ENCODE data around the gene KIF26A. TPM values are rescaled to one million over a fixed set of nuclear protein-coding genes. Genes with fewer than 3 reads are reported as not detected.

Gene KIF26A
- total RNA-seq, 4 donors from 2014 or later: 2.1 to 6.1 (median 4.6) TPM

- DNase-seq (ENCODE audit: low spot score in 2 of 2): no peak
- 85% methylated on average over 2 of the region's 15 CpGs for WGBS
- Histone ChIP-seq H3K9me3 (no peaks in the 10 kb centered on the region), H3K36me3 (no peaks in the 10 kb centered on the region), H3K27me3 (no peaks in the 10 kb centered on the region), H3K4me3 (no peak overlapping the region), H3K27ac (no peak overlapping the region), H3K4me1 (peaks cover 4% of the 10 kb centered on the region)
- TF ChIP-seq, protein P1, sequence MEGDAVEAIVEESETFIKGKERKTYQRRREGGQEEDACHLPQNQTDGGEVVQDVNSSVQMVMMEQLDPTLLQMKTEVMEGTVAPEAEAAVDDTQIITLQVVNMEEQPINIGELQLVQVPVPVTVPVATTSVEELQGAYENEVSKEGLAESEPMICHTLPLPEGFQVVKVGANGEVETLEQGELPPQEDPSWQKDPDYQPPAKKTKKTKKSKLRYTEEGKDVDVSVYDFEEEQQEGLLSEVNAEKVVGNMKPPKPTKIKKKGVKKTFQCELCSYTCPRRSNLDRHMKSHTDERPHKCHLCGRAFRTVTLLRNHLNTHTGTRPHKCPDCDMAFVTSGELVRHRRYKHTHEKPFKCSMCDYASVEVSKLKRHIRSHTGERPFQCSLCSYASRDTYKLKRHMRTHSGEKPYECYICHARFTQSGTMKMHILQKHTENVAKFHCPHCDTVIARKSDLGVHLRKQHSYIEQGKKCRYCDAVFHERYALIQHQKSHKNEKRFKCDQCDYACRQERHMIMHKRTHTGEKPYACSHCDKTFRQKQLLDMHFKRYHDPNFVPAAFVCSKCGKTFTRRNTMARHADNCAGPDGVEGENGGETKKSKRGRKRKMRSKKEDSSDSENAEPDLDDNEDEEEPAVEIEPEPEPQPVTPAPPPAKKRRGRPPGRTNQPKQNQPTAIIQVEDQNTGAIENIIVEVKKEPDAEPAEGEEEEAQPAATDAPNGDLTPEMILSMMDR (IDR thresholded peaks at IDR 0.05): no peak
- no peak for TF ChIP-seq EP300 (IDR thresholded peaks at IDR 0.05)
Observed at GRCh38 chr14:104154246-104154645, 15.9 kb downstream of the KIF26A start.

DNA sequence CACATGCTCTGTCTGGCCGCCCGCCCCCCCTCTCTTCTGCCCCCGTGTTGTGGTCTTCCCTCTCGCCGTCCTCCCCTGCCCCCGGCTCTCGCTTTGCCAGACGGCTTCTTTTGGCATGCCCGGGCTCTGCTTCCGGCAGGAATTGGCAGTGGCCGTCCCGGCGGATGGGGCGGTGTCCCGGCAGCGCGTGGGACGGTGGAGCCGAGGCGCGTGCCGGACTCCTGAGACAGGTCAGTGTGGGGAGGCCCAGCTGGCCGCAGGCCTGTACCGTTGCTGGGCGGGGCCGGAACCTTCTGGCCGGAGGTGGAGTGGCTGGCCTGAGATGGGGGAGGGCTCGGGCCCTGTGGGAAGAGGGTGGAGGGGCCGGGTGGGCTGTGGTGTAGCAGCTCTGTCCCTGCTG is 17.1 kb downstream of the KIF26A start:
- no peak for TF ChIP-seq POLR2AphosphoS5 (IDR thresholded peaks at IDR 0.05)
- no peak for TF ChIP-seq EP300 (IDR thresholded peaks at IDR 0.05)
- TF ChIP-seq POLR2A (IDR thresholded peaks at IDR 0.05): no peak
- TF ChIP-seq, protein P1 (IDR thresholded peaks at IDR 0.05): no peak
- Histone ChIP-seq H3K4me1 (peaks cover under 1% of the 10 kb centered on the region), H3K27ac (no peak overlapping the region), H3K36me3 (no peaks in the 10 kb centered on the region), H3K9me3 (no peaks in the 10 kb centered on the region), H3K4me3 (no peak overlapping the region), H3K27me3 (no peaks in the 10 kb centered on the region)
- WGBS: 52% methylated on average over 20 of the region's 29 CpGs
- DNase-seq (ENCODE audit: low spot score in 2 of 2): no peak

GRCh38 chr14:104156142-104156541 is 17.8 kb downstream of the KIF26A start:
- Histone ChIP-seq H3K27ac (no peak overlapping the region), H3K27me3 (no peaks in the 10 kb centered on the region), H3K9me3 (no peaks in the 10 kb centered on the region), H3K4me3 (no peak overlapping the region), H3K36me3 (no peaks in the 10 kb centered on the region), H3K4me1 (no peaks in the 10 kb centered on the region)
- TF ChIP-seq, protein P1 (IDR thresholded peaks at IDR 0.05): no peak
- TF ChIP-seq EP300 (IDR thresholded peaks at IDR 0.05): no peak
- no peak for TF ChIP-seq POLR2AphosphoS5 (IDR thresholded peaks at IDR 0.05)
- TF ChIP-seq POLR2A (IDR thresholded peaks at IDR 0.05): no peak
- DNase-seq (ENCODE audit: low spot score in 2 of 2): no peak
- WGBS: 95% methylated on average over 5 of the region's 5 CpGs

DNA sequence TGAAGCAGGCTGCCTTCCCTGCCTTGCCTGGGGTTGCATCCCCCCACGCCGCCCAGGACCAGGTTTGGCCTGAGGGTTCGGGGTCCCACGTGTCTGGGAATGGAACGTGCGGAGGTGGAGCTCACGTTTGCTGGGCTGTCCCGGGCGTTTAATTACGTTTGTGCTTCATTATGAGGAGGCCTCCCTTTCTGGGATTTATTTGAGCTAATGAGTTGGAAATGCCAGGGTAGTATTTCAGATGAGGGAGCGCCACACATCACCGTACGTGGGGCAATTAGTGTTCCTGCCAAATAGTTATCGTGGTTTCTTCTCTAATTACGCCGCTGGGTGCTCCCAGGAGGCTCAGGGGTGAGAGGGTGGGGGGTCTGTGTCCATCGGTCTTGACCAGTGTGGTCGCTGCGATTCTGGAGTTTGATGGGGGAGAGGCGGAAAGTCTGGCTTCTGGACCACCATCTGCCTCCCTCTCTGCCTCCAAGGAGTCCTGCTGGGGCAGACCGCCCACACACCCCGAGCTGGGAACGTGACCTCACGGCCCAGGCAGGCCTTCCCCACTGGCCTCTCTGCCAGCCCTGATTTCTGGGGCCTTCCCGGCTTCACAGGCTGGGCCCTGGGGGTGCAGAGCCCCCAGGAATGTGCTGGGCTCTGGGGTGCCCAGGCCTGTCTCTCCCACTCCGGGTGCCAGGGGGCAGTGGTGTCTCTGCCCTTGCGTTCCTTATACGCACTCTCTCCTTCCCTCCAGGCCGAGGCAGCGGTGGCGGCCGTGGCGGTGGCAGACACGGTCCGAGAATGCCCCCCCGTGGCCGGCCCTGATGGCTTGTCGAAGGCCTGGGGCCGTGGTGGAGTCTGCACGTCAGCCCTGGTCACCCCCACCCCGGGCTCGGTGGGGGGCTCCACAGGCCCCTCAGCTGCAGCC is 18.9 kb downstream of the KIF26A start:
- DNase-seq (ENCODE audit: low spot score in 2 of 2): no peak
- TF ChIP-seq EP300 (IDR thresholded peaks at IDR 0.05): no peak
- TF ChIP-seq, protein P1 (IDR thresholded peaks at IDR 0.05): no peak
- Histone ChIP-seq H3K4me3 (no peak overlapping the region), H3K4me1 (no peaks in the 10 kb centered on the region), H3K36me3 (no peaks in the 10 kb centered on the region), H3K27ac (no peak overlapping the region), H3K27me3 (no peaks in the 10 kb centered on the region), H3K9me3 (no peaks in the 10 kb centered on the region)
- WGBS: 89% methylated on average over 23 of the region's 42 CpGs

- H3K4me1 ChIP-seq: no peaks in the 10 kb centered on the region
- H3K27me3 ChIP-seq: no peaks in the 10 kb centered on the region
- no peak overlapping the region for H3K27ac ChIP-seq
- WGBS: 80% methylated on average over 8 of the region's 51 CpGs
- no peak overlapping the region for H3K4me3 ChIP-seq
- no peak for TF ChIP-seq POLR2A (IDR thresholded peaks at IDR 0.05)
- H3K36me3 ChIP-seq: no peaks in the 10 kb centered on the region
- DNase-seq (ENCODE audit: low spot score in 2 of 2): no peak
- no peaks in the 10 kb centered on the region for H3K9me3 ChIP-seq
Observed at GRCh38 chr14:104158827-104159798, 20.7 kb downstream of the KIF26A start.
